8988T (cell line): Measurements from ENCODE around the gene LACRT.
"Not testable (repeated sequence)": the region's sequence is repeated elsewhere in the genome, so short reads cannot be mapped to it uniquely, and the experiment has no call there.

Experiments
- DNase-seq: peaks from one replicate; pipeline ENCODE4 v3.0.0; 2011

LACRT gene, protein sequence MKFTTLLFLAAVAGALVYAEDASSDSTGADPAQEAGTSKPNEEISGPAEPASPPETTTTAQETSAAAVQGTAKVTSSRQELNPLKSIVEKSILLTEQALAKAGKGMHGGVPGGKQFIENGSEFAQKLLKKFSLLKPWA

DNA sequence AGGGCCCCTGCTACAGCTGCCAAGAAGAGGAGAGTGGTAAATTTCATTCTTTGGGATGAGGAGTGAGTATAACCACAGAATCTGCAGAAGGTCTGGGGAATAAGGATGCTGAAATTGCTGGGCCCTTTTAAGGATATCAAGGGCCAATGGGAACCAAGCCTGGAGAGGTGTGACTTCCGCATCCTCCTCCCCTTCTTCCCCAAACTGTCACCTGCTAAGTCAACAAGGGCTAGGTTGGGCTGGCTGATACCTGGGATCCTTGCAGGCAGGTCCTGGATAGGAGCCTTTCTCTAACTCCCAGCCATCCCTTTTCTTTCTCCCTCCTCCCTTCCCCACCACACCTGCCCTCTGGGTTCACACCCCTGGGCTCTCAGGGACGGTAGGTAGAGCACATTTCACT is at the start of gene LACRT:
TSS of gene LACRT (minus strand) at position 101 of the 400 bp plus-strand sequence. CDS start at position 47, 54 bp downstream.
- DNase-seq = no peak

DNA sequence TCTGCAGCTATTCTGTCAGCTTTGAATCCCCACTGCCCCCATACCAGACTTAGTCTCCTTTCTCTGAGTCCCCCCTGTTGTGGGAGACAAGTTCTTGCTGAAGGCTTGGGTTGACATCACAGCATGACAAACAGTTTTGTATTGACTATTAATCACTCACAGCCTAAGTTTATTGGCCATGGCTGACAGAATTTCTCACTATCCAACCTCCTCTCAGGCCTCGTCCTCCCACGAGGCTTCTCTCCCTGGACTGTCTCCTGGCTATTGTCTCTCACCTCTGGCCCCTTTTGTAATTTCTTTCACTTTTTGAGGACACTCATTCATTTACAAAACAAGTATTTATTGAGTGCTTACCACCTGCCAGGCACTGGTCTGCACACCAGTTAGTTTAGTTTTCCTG is 48.7 kb upstream of the LACRT start:
- DNase-seq = no peak

DNA sequence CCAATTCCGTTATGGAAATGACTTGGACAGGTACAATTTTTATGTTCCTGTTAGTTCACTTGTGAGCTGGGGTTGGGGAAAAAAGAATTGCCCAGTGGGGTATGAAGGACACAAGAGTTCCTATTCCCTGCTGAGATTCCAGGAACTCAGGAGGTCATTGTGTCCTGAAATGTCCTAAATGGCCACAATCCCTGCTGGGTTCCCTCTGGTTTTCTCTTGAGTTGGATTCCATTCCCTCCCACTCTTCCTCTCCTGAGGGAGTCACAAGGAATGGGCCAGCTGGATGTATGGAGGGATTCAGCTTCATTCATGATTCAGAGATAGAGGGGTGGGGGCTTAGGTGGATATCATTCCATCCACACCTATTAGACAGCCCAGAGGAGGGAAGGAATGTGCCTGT is 48.0 kb upstream of the LACRT start:
- DNase-seq = no peak

DNA sequence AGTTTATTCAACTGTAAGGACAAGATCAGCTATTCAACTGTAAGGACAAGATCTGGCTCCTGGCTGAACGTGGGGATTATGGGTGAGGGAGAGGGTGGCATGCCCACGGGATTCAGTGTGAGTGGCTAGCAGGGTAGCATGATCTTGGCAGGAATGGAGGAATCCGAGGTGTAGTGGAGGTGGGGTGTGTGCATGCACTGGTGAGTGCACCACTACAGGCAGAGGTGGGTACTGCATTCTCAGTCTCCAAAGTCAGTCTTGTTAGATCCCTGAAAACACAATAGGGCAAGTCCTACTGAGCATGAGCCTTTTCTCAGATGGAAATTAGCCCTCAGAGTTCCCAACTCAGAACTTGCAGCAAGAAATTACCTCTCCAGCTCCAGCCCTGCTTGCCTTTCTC is 45.7 kb upstream of the LACRT start:
- no peak for DNase-seq

DNA sequence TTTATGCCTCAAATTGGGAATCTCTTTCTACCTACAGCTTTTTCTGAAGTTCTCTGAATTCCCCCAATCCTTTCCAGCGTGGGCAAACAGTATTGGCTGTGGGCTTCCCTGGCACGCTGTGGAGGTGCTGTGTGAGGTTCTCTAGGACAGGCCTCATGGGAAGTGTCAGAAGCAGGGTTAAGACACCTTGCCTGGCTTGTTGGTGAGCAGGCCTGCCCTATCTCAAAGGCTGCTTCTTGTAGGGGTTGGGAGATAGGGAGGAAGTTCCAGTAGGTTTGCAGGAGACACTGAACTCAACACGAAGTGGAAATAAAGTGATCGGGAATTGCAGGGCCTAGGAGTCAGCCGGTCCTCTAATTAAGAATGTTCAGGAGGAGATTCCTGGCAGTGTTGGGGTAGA is 43.4 kb upstream of the LACRT start:
- DNase-seq = no peak

DNA sequence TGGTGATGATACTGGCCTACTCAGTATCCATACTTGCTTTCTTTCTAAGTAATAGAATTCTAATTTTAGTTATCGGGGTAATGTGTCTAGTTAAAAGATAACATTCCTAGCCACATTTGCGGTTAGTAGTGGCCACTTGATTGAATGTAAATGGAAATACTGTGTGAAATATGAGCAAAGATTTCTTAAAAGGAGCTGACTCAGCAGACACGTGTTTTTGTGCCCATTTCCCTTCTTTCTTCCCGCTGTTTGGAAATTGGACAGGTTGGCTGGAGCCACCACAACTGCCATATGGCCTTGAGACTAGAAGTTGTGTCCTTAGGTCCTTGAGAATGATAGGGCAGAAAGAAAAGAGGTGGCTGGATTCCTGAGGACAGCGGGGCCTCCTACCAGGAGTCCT is 33.2 kb upstream of the LACRT start:
- DNase-seq = no peak

DNA sequence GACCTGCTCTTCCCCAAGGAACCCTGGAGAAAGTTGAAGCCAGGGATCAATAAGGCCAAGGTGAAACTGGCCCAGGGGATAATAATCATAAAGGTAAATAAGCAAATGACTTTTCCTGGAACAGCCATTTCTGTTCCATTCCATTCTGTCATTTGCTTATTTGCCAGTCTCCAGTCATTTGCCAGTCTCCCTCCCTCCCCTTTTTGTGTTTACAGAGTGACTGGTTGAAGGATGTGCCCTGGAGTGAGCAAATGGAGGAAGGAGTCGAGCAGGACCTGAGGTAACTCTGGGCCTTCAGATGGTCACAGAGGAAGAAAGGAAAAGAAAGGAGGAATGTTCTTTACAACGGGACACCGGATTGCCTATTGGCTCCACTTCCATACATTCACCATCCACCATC is 31.3 kb upstream of the LACRT start:
- DNase-seq = no peak

DNA sequence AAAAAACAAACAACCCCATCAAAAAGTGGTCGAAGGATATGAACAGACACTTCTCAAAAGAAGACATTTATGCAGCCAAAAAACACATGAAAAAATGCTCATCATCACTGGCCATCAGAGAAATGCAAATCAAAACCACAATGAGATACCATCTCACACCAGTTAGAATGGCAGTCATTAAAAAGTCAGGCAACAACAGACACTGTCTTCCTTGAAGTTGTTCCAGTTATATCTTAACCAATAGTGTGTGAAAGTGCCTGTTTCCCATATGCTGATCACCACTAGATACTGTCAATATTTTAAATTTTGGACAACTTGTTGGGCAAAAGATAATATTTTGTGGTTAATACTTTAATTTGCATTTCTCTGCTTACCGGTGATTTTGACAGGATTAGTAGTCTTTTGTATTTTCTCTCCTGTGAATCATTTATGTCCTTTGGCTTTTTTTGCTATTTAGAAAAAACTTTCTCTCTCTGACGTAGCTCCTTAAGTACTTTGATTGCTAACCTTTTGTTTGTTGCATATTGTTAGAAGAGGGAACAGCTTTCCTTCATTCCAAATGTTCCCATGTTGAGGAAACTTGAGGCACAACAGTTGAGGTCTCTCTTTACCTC is 30.4 kb upstream of the LACRT start:
- not testable (repeated sequence) for DNase-seq

DNA sequence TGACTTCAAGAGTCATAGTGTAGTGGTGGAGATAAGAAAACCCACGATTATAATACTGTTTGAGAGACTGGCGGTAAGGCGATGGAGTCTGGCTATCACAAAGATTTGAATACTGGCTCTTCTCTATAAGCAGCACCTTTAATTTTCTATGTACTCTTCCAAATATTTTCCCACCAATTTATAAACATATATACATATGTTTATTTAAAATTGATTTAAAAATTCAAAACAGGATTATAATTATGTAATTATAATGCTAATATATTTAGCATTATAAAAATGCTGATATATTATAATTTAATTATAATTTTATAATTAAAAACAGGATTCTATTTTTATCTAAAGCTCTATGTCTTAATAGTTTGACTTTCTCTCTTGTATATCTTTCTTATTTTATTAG is 28.9 kb upstream of the LACRT start:
- DNase-seq = no peak

DNA sequence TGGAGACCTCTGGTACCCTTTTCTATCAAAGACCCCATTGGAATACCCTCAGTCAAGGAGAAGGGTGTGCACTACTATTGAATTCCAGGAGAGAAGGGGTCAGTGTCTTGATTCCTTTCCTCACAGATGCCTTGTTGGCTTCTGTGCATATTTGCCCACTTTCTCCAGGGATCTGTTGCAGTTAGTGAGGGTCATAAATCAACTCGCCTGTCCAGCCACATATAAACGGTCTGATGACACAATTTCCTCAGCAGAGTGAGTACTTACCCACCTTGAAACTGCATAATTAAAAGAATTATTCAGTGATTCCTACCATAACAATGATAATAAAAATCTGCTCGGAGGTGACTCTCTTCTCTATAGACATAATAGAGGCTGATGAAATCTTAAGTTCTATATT is 27.3 kb upstream of the LACRT start:
- no peak for DNase-seq

DNA sequence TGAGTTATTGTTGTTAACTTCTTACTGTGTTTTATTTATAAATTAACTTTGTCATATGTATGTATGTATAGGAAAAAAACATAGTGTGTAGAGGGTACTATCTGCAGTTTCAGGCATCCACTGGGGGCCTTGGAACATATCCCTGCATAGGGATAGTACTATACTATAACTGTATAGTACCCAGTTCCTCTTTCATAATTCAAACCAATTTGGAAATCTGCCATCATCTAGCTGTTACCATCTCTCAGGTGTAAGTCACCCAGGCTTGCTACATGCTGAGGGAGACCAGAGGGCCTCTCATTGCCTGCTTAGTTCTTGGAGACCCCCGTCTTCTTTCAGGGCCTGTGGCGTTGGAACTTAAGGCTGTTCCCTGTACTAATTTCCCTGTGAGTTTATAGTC is 26.4 kb upstream of the LACRT start:
- DNase-seq = no peak

DNA sequence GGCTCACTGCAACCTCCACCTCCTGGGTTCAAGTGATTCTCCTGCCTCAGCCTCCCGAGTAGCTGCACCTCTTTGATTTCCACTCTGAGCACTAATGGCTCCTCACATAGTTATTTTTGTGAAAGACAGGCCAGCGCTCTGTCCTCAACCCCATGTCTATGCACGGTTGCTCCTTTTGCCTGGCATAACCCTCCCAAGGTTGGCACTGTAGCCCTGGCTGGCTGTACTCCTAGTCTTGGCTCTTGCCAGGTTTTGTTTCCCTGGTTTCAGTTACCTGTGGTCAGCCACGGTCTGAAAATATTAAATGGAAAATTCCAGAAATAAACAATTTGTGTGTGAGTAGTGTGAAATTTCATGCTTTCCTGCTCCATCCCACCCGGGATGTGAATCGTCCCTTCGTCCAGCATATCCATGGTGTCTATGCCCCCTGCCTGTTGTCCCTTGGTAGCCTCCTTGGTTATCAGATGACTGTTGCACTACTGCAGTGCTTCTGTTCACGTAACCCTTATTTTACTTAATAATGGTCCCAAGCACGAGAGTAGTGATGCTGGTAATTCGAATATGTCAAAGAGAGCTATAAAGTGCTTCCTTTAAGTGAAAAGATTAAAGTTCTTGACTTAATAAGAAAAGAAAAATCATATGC is 25.7 kb upstream of the LACRT start:
- no peak for DNase-seq

DNA sequence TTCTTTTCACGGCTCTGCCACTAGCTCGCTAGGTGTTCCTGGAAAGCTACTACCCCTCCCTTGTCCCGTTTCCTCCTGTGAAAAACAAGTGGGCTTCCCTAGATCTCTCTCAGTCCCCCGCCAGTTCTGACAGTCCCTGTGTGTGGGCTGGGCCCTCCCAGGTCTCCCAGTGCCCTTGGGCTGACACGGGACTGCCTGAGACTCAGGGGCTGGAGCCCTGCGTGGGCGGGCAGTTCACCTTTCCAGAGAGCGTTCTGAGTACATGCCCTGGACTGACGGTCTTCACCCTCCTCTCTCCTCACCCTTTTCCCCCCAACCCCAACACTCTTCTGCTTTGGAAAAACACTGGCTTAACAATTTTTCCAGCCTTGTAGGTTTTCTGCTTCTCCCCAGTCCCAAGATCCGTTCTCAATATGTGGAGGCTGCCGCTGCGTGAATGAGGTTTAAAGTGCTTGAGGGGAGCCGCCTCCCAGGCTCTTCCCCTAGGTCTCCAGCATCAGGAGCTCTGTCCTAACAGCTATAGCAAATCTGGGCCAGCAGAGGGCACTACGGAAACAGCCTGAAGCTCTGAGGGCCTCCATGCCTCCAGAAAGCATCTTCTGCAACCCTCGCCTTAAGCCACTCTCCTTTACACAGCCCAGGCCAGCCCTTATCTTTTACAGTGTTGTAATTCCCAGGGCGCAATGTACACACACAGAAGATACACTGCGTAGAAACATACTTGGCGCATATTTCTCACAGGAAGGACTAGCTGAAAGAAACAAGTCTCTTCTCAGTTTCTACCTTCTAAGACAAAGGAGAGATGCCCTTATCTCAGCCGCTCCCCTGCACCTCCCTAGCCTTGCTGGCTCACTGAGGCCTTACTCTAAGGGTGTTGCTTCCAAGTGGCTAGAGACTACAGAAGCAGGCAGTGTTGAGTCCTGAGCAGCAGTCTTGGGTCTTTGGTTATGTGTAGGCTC is 23.9 kb upstream of the LACRT start:
- peak; percentile 63 for DNase-seq

DNA sequence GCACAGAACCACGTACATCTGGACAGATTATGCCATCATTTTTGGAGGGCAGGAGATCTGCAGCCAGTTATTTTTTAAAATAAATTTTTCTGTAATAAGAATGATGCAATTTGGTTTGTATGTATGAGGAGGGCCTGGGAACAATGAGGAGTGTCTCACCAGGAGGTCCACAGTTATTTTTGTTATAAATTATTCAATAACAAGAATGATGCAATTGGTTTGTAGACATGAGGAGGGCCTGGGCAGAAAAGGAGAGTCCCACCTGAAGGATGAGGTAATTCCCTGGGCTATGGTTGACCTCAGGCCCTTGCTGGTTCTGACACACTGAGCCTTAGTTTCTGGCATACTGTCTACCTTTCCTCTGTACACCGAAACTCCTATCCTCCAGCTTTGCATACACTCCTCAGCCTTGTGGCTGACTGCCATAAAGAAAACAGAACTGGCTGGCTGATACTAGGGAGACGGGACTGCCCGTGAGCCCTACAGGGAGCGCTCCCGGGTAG is 22.5 kb upstream of the LACRT start:
- no peak for DNase-seq

DNA sequence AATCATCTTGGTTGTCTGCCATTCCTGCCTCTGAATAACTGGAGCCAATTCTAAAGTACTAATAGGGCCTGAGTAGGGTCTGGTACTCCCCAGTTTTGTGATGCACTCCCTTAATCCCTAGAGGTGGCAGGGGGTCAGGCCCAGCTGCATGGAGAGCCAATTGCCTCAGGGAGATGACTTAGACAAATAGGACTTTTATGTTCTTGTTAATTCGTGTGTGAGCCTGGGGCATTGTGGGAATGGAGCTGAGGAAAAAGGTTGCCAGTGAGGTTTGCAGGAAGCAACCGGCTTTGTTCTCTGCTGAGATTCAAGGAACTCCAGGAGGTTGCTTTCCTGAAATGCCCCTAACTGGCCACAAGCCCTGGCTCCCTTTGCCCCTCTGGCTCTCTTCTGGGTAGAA is 20.2 kb upstream of the LACRT start:
- DNase-seq = no peak

DNA sequence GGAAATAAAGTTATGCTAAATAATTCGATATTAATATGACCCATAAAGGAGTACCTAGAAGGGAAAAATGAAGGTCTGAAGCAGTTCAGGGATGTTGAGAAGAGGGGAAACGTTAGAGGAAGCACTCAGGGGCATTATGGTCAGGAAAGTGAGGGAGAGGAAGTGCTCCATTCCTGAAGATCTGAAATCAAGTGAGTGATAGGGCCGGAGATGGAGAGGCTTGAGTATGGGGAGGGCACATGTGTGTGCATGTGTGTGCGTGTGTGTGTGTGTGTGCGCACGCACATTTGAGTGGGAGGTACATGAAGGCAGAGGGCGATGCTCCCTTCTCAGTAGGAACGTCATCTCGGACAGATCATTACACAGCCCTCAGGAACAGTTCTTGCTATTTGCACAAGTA is 18.3 kb upstream of the LACRT start:
- no peak for DNase-seq

DNA sequence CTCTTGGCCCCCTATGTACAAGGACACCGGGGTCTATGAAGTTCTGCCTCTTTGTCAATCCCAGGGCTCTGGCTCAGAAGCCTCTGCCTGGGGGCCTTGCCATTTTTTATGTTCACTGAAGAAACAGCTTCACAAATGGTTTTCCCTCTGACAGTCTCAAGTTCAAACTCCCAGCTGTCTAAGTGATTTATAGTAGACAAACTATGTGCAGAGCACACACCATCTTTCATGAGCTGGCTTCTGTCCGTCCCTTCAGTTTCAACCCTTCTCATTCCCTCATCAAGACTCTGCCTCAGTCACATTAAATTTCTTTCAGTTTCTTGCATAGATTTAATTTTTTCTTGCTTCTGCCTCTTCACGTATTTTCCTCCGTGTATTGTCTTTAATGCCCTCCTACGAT is 16.2 kb upstream of the LACRT start:
- no peak for DNase-seq

DNA sequence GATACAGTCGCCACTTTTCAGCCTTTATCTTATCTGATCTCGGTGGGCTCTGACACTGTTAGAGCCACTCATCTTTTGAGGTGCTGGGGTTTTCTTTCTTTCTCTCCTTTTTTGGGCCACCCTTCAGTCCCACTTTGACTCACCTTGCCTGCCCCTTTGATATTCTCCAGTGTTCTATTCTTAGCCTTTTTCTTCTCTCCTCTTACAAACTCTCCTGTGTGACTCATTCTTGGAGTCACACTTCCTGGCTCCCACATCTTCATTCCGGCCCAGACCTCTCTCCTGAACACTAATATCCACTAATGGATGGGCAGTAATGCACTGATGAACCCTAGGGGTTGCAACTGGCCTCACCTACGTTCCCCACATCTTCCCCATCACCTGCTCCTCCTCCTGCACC is 15.7 kb upstream of the LACRT start:
- DNase-seq = no peak

DNA sequence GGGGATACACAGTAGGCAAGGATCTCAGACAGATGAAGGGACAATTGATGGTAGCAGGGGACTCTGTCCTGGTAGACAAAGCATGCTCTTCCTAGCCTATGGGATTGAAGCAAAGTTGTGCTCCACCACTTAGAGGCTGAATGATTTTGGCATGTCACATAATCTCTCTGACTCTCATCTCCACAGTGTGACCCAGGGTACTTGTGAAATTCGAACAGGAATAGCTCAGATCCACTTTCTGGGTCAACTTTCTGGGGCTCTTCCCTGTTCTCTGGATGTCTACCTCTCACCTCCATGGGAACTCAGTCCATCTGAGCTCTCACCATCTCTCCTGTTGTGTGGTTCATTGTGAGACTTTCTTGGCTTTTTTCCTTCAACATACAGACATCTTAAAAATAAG is 15.1 kb upstream of the LACRT start:
- DNase-seq = no peak

DNA sequence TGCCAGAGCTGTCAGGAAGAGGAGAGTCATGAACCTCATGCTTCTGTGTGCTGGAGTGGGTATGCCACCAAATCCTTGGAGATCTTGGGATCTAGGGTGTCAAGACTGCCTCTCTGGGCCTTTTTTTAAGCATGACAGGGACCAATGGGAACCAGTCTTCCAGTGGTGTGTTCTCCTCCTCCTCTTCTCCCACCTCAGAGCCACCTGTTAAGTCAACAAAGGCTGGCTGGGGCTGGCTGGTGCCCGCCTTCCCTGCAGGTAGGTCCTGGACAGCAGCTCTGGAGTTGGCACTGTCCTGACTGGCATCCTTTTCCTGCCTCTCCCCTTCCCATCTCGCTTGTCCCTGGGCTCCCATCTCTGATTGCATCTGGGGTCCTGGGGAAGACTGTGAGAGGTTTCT is 13.6 kb upstream of the LACRT start, which contains the start of gene DCD:
TSS of gene DCD (minus strand) at position 101 of the 400 bp plus-strand sequence. CDS start at position 39, 62 bp downstream.
- DNase-seq = no peak

DNA sequence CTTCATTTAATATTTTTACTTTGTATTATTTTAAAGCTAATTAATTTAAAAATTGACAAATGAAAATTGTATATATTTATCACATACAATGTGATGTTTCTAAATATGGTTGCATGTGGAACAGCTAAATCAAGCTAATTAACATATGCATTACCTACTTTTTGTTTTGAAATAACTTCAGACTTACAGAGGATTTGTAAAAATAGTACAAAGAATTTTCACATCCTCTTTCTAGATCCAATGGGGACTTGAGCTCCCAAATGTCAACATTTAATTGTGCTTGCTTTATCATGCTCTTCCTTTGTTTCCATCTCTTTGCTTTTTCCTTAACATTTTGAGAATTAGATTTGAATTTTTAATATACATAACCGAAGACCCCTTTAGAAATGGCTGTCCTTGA is 6.9 kb upstream of the LACRT start:
- DNase-seq = no peak

DNA sequence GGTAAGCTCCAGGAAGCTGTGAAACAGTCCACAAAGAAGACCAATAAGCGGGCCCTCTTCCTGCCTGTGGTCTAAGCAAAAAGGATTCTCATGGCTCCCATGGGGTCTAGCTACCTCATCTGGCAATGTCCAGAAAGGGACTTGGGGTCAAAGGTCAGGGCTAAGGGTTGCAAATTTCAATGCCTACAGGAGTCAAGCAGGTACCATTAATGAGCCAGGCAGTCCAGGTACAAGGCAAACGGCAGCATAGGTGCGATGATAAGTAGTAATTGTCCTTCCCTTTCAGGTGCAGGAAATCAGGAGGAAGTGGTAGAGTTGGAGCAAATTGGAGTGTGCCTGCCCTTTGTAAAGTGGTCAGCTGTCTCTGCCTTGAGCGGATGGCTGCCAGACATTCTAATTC is 6.4 kb upstream of the LACRT start:
- no peak for DNase-seq

DNA sequence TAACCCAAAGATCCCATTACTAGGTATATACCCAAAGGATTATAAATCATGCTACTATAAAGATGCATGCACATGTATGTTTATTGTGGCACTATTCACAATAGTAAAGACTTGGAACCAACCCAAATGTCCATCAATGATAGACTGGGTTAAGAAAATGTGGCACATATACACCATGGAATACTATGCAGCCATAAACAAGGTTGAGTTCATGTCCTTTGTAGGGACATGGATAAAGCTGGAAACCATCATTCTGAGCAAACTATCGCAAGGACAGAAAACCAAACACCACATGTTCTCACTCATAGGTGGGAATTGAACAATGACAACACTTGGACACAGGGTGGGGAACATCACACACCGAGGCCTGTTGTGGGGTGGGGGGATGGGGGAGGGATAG is 4.4 kb upstream of the LACRT start:
- DNase-seq = not testable (repeated sequence)
